Dedifferentiated amniotic fluid mesenchymal stem cell (primary cell): ENCODE data around the gene S100A9.

Experiments used
- DNase-seq: peaks from one replicate; pipeline ENCODE4 v3.0.0-alpha.2; 2016; ENCODE audit errors: extremely low spot score

S100A9 gene

GRCh38 chr1:153389973-153390879 lies 32.6 kb downstream of the S100A9 start:
- no peak for DNase-seq

- no peak for DNase-seq
Observed at GRCh38 chr1:153390938-153391710, 33.5 kb downstream of the S100A9 start, which contains the start of gene S100A8. S100A8 (minus strand) TSS chr1:153391073; CDS start chr1:153390535, 538 bp downstream.

GRCh38 chr1:153392258-153392657 lies 34.6 kb downstream of the S100A9 start:
- DNase-seq, result no peak

GRCh38 chr1:153392822-153393221 lies 35.2 kb downstream of the S100A9 start:
- no peak for DNase-seq

GRCh38 chr1:153393926-153394325 lies 36.3 kb downstream of the S100A9 start:
- no peak for DNase-seq

GRCh38 chr1:153394391-153394790 lies 36.7 kb downstream of the S100A9 start:
- DNase-seq, result no peak

- DNase-seq, result no peak
Observed at GRCh38 chr1:153395136-153395685, 37.6 kb downstream of the S100A9 start.

GRCh38 chr1:153395776-153396175 lies 38.1 kb downstream of the S100A9 start:
- DNase-seq, result no peak

- DNase-seq, result no peak
Observed at GRCh38 chr1:153396461-153396860, 38.8 kb downstream of the S100A9 start.

- DNase-seq, result no peak
Observed at GRCh38 chr1:153397051-153397923, 39.6 kb downstream of the S100A9 start.

- no peak for DNase-seq
Observed at GRCh38 chr1:153397924-153398651, 40.4 kb downstream of the S100A9 start.

GRCh38 chr1:153399401-153400055 lies 41.9 kb downstream of the S100A9 start:
- DNase-seq, result no peak

- no peak for DNase-seq
Observed at GRCh38 chr1:153400244-153400643, 42.6 kb downstream of the S100A9 start.

GRCh38 chr1:153401461-153401860 lies 43.8 kb downstream of the S100A9 start:
- no peak for DNase-seq

GRCh38 chr1:153402226-153402625 lies 44.6 kb downstream of the S100A9 start:
- DNase-seq, result no peak

GRCh38 chr1:153403421-153404085 lies 45.9 kb downstream of the S100A9 start:
- no peak for DNase-seq

GRCh38 chr1:153404086-153404635 lies 46.5 kb downstream of the S100A9 start:
- DNase-seq, result no peak

GRCh38 chr1:153404768-153405167 lies 47.1 kb downstream of the S100A9 start:
- no peak for DNase-seq
